GM13977 (cell line): ENCODE results near the gene GSTA3.
"Not testable (repeated sequence)": the region's sequence is repeated elsewhere in the genome, so short reads cannot be mapped to it uniquely, and the experiment has no call there.

Experiments used
- DNase-seq: peaks from one replicate; pipeline ENCODE4 v3.0.0; 2012; ENCODE audit warnings: low spot score
- CTCF ChIP-seq: IDR thresholded peaks from 2 replicates; pipeline ENCODE4 v1.5.1; 2012; ENCODE audit warnings: mild to moderate bottlenecking, control low read depth; ENCODE audit not compliant: insufficient read depth; ENCODE audit errors: extremely low read depth, missing control alignments
- in situ Hi-C: fragments of 300-500 bp; cut with MboI; formaldehyde crosslinking; loops from one replicate; pipeline ENCODE4 v1.12.0; 2022; ENCODE audit warnings: low sequenced_read_pairs, low pct_unique_long_range_greater_than_20kb, mixed read lengths, inconsistent platforms; ENCODE audit not compliant: unreplicated experiment

Gene GSTA3

GRCh38 chr6:52858416-52858815 lies 51.1 kb downstream of the GSTA3 start:
- in situ Hi-C loops = no loop called here
- no peak for TF ChIP-seq CTCF
- DNase-seq = no peak

GRCh38 chr6:52856137-52856536 lies 53.4 kb downstream of the GSTA3 start:
- DNase-seq, in situ Hi-C loops: not testable (repeated sequence)

- in situ Hi-C loops = no loop called here
- TF ChIP-seq CTCF = no peak
- no peak for DNase-seq
These were observed 60.4 kb downstream of the GSTA3 start for GRCh38 chr6:52849137-52849536.
